ENCODE results near the gene ANKRD53.
"Not testable (repeated sequence)": the region's sequence is repeated elsewhere in the genome, so short reads cannot be mapped to it uniquely, and the experiment has no call there.

The ANKRD53 gene

GRCh38 chr2:71019989-71020388 is 41.6 kb downstream of the ANKRD53 start:
- not testable (repeated sequence) for DNase-seq

- not testable (repeated sequence) for DNase-seq
Observed at GRCh38 chr2:71021394-71021793, 43.0 kb downstream of the ANKRD53 start.

GRCh38 chr2:71023553-71024243 is 45.3 kb downstream of the ANKRD53 start:
- peak; percentile 17 to 35 (median 25) for DNase-seq

All from suppressor macrophage treated with lipopolysaccharide for 1 hour (primary cell).